ENCODE data around the gene CTAG1B.
"Not testable (repeated sequence)": the region's sequence is repeated elsewhere in the genome, so short reads cannot be mapped to it uniquely, and the experiment has no call there.

The CTAG1B gene

DNA sequence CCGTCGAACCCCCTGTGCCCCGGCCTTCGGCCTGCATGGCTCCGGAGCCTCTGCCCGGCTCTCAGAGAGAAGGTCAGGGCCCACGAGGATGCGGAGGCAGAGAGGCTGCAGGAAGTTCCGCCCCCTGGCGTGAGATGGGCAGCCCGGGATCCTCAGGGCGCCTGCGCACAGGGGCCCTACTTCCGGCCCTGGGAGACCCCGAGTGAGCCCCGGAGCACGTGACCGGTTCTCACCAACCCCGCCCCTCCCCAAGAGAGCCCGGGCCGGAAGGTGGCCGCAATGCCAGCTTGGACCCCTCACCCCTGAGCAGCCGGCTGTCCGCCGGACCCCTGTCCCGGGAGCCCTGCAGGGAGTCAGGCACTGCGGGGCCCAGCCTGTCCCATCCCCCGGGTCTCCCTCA, at the start of gene CTAG1B:
Gene CTAG1B, minus strand, starts transcription at position 101 of the 400 bp plus-strand sequence. Its CDS starts 64 bp downstream, at position 37.
- not testable (repeated sequence) for DNase-seq (ENCODE audit: low read depth in 2 of 2)

DNA sequence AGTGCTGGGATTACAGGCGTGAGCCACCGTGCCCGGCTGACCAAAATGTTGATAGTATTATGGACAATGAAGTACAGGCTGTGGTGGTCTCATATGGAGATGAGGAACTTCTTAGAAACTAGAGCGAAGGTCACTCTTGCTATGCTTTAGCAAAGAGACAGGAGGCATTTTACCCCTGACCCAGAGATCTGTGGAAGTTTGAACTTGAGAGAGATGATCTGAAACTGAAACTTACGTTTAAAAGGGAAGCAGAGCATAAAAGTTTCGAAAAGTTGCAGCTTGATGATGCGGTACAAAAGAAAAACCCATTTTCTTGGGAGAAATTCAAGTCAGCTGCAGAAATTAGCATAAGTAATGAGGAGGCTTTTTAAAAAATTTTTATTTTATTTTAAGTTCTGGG, 42.8 kb upstream of the CTAG1B start:
- no peak for DNase-seq (ENCODE audit: low read depth in 2 of 2)

DNA sequence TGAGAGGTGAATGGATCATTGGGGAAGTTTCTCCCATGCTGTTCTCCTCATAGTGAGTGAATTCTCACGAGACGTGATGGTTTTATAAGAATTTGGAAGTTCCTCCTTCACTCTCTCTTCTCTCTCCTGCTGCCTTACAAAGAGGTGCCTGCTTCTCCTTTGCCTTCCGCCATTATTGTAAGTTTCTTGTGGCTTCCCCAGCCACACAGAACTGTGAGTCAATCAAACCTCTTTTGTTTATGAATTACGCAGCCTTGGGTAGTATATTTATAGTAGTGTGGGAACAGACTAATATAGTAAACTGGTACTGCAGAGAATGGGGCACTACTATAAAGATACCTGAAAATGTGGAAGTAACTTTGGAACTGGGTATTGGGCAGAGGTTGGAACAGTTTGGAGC, 42.1 kb upstream of the CTAG1B start:
- DNase-seq (ENCODE audit: low read depth in 2 of 2) = no peak

DNA sequence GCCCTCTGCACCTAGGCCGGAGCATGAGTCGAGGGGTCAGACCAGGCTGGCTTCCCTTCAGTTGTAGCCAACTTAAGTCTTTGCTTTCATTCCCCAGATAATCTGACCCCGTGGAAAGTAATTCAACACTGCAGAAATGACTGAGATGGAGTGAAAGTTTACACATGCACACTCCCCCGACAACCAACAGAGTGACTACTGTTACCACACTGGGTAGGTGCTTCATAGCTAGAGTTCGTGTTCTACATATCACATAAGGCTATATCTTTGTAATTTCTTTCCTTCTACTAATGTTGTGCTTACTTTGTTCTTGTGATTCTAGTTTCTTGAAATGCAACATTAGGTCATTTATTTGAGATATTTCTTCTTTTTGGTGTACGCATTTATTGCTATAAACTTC, 41.5 kb upstream of the CTAG1B start:
- no peak for DNase-seq (ENCODE audit: low read depth in 2 of 2)

DNA sequence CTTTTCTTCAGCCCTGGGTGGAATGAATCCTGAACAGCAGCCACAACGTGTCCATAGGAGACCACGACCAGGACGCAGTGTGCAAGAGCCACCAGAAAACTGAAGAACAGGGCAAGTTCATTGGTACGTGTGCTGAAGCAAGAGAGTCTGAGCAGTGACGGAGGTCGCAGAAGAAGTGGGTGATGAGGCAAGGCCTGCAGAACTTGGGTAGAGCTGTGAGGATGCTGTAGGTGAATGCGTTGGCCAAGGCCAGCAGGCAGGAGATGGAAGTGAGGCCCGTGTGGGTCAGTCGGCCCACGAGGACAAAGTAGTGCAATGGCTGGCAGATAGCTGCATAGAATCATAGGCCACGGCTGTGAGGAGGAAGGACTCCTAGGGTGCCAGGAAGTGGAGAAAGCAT, 39.9 kb upstream of the CTAG1B start:
- DNase-seq (ENCODE audit: low read depth in 2 of 2) = no peak

DNA sequence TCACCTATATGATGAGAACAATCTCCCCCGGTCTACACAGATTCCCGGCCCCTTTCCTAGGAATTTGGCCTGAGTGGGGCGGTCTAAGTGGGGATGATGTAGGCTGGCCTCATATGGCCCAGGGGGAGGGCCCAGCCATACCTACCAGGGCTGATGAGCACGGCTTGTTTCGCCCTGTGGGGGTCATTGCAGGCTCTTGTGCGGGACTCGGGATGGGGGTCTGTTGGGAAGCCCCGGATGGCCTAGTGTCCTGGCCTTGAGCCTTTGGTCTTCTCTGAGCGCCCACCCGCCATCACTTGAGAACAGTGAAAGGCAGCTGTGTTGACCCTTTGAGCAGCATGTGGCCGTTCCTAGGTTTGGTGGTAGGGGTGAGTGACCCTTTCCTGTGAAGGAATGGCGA, 39.1 kb upstream of the CTAG1B start:
- no peak for DNase-seq (ENCODE audit: low read depth in 2 of 2)

DNA sequence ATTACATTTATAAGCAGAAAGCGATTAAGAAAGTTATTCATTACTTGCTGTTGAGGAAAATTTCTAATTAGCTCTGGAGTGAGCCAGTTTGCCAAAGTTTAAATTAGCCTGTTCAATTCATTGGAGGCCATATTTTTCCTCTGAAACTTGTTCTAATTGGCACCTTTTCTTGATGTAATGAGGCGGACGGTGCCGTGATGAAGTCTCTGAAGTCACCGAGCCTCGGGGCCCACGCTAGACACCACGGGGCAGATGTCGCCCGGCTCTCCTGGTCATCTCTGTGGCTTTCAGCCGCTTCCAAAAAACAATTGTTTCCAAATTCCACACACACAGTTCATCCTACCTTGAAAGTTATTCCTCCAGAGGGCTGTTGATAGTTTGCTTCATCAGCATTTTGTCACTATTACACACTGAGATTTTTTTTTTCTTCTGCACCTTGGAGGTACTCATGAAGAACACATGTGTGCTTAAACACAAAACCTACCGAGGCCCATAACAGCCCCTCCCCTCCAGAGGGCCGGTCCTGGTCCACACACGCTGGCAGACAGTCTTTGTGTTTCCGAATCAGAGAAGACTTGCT, 38.2 kb upstream of the CTAG1B start:
- no peak for DNase-seq (ENCODE audit: low read depth in 2 of 2)

DNA sequence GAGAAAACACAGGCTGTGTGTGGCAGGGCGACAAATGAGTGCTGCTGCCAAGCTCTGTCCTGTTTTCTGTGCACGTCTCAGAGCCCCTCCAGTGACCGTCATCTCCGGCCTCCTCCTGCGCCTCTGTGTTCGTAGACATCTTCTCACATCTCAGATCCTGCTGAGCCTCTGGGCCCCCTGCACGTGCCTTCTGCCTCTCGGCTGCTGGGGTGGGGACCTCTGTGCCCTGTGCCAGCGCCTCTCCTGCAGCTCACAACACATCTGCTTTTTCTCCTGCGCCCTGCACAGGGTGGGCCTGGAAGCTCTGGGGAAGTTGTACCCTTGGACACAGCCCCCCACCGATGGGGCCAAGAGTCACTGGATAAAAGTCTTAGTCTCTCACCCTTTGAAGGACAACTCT, 36.7 kb upstream of the CTAG1B start:
- no peak for DNase-seq (ENCODE audit: low read depth in 2 of 2)

DNA sequence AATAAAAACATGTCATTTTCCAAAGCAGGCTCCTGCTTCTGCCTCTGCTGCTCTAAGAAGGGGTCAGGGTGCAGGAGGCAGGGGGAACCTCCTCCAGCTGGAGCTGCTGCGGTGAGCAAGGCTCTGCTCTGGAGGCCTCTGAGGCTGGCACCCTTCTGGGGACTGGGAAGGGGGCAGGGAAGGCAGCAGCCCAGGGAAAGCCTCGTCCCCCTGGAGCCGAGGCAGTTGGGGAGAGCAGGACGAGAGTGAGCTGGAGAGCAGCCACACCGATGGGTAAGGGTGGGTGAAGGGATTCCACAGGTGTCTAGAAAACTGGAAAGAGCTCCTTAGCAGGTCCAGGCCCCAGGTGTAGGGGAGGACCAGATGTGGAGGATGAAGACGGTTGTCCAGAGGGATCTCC, 36.3 kb upstream of the CTAG1B start:
- no peak for DNase-seq (ENCODE audit: low read depth in 2 of 2)

DNA sequence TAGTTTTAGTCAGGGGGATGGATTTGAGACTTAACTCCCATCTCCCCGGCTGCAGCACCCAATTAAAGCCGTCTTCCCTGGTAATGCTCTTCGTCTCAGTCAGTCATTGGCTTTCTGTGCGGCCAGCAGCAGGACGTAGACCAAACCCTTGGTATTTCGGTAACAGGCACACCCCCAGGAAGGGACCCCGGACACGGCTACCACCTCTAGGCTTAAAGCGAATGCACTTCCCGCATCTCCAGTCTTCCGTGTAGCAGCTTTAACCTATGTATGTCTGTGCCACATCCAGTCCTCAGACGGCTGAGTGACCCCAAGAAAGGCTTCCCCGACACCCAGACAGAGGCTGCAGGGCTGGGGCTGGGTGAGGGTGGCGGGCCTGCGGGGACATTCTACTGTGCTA, 35.8 kb upstream of the CTAG1B start:
- no peak for DNase-seq (ENCODE audit: low read depth in 2 of 2)

DNA sequence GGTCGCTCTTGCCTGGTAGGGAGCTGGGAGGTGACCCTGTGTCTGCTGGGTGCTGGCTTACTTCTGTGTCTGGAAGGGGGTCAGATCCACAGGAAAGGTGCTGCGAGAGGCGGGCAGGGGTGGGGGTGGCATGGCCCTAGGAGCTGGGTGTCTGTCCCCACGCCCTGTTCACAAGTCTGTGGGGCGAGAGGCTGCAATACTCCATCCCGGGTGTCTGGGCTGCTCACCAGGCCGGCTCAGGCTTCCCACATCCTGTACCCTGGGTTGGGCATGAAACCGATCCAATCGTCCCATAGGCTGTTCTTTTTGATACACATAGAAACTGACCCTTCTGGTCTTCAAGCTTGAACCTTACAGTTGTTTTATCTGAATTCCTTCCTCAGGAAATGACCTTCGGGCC, 35.3 kb upstream of the CTAG1B start:
- no peak for DNase-seq (ENCODE audit: low read depth in 2 of 2)

DNA sequence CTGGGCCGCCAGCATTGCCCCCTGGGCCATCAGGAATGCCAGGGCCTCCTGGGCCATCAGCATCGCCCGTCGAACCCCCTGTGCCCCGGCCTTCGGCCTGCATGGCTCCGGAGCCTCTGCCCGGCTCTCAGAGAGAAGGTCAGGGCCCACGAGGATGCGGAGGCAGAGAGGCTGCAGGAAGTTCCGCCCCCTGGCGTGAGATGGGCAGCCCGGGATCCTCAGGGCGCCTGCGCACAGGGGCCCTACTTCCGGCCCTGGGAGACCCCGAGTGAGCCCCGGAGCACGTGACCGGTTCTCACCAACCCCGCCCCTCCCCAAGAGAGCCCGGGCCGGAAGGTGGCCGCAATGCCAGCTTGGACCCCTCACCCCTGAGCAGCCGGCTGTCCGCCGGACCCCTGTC, 34.3 kb upstream of the CTAG1B start, which contains the start of gene CTAG2:
Gene CTAG2, minus strand, starts transcription at position 167 of the 400 bp plus-strand sequence. Its CDS starts 64 bp downstream, at position 103.
- not testable (repeated sequence) for DNase-seq (ENCODE audit: low read depth in 2 of 2)

DNA sequence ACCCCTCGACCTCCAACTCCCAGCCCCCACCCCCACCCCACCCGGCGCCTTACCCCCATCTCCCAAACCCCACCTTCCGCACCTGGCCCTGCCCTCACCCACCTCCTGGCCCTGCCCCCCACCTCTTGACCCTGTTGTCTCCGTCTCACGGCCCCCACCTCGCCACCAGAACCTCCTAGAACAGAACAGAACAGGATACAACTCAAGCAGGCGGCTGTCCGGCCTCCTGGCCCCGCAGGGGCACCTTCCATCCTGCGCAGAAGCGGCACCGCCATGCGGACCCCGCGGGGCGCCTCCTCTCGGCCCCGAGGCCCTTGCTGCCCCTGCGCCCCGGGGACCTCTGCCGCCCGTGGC, 33.9 kb upstream of the CTAG1B start:
- DNase-seq (ENCODE audit: low read depth in 2 of 2) = no peak

DNA sequence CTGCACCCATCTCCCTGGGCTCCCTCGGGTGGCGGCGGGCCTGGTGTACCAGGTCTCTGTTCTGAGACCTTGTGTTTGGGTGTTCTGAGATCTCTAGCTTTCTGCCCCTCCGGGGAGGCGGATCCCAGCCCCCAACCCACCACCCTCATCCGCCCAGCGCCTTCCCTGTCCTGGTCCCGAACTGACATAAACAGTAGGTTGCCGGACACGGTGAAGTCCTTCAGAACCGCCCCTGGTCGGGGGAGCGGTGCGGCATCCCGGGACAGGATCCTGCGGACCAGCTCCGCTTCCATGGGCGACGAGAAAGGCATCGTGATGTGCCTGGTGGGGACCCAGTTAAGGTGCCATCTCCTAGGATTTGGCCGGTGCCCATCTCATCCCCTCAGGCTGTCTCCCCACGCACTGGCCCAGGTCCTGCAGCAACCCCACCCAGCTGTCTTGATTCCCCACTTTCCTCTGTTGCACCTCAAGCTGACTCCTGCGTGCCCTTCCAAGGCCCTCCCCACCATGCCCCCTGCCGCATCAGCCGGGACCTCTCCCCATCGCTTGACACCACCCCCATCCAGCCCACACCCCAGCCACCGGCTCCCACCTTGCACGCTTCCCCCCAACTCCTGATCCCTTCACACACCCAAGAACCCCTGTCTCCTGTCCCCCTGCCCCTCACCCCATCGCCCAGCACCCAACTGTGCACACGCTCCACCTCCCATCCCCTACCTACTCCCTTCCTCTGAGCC, 33.4 kb upstream of the CTAG1B start:
- DNase-seq (ENCODE audit: low read depth in 2 of 2) = no peak

DNA sequence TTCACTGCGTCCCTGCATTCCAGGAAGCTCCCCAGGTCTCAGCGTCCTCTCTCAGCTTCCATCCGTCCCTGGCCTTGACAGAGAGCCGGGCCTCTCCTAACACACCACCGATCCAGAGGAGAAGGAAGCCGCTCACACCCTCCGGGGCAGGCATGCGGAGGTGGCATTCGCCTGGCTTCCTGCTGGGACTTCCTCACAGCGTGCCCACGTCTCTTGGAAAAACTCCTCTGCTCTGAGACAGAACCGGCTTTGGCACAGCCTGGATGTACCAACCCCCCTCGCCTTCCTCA, 31.1 kb upstream of the CTAG1B start:
- DNase-seq (ENCODE audit: low read depth in 2 of 2) = no peak

DNA sequence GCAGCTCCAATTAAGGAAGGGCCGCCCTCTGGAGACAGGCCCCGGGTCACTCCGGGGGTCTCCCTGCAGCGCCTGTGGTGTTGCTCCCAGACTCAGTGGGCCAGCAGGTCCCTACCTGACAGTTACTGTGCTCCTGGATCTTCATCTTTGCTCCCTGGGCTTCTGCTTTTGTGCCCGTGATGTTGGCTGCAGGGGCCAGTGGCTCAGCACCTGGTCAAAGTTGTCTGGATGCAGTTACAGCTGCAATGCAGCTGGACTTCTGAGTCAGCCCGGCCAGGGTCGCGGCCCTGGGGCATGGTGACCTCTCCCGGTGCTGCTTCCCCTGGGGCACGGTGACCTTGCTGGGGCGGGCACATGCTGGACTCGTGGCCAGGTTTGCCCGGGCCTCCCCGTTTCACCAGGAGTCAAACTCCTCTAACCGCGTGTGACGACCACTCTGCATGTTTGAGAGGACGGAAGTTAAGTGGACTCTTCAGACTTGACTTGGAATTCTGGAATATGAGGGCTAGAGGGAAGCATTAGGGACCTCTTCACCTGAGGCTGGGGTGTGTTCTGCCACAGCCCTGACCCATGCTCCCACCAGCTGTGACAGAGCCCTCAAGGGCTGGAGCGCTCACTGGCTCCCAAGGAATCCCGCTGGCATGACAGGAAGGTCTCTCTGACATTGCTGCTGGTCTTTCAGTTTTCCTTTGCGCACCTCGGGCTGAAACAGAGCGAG, 30.6 kb upstream of the CTAG1B start:
- DNase-seq (ENCODE audit: low read depth in 2 of 2) = no peak

DNA sequence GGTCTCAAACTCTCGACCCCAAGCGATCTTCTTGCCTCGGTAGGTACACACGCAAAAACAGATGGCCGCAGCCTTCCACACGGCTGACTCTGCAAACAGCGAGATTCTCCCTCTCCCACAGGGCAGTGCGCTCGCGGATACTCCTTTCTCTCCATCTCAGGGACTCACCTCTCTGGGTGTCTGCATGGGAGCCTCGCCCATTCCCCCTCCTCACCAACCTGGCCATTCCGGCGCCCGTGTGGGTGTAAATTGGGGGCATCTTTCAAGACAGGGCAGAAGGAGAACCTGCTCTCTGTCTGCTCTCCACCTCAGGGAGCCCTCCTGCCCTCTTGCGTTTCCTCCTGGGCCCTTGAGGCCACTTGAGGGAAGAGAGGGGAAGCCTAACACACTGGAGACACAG, 29.8 kb upstream of the CTAG1B start:
- DNase-seq (ENCODE audit: low read depth in 2 of 2) = no peak

DNA sequence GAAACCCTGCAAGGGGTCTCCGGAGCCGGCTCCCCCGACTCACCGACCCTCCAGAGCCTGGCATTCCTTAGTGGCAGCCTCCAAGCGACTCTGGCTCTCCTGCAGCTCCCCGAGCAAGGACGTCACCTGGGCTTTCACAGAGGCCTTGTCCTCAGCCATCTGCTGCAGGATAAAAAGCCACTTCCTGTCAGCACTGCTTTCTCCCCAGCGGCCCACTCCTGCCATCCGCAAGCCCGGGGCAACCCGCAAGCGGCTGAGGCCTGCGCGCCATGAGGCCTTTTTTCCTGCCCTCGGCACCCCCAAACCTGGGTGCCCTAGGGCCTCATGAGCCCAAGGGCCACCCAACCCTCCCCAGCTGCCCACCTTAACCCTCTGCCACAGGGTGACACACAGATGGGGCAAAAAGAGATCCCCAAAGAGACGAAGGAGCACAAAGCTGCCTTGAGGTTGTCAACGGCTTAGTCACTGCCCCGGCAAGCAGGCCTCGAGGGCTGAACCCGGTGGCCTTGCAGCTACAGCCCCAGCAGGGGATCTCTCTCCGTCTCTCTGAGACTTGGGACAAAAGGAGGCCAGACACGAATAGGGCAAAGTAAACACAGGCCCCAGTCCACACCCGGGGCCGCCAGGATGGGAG, 26.8 kb upstream of the CTAG1B start:
- not testable (repeated sequence) for DNase-seq (ENCODE audit: low read depth in 2 of 2)

DNA sequence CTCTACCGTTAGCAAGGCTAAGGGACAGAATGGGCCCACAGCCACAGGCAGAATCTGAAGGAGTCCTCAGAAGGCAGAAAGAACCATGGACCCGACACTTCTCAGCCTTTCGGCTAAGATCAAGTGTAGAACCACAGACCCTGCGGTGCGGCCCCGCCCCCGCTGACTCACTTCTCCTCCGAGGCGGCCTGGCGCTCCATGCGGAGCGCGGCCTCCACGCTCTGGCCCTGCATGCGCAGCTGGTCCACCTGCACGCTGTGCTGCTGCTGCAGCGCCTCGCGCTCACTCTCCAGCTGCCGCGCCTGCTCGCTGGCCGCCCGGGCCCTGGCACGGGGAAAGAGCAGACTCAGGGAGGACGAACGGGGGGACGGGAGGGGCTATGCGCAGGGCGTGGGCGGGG, 24.6 kb upstream of the CTAG1B start:
- not testable (repeated sequence) for DNase-seq (ENCODE audit: low read depth in 2 of 2)

DNA sequence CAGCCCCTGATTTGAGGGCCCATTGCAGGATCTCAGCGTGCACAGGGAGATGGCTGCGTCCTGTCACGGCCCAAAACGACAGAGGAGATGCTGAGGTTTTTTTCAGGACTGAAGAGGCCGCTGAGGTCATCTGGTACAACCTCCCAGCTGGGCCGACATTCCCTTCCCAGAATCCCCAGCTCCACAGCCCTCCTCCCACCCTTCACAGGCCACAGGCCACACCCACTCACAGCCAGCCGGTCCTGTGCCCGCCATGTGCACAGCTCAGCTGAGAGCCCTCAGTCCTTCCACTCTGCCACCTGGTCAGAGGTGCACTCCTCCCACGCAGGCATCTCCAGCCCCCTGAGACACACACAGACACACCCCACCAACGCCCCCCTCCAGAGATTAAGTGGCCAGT, 22.7 kb upstream of the CTAG1B start:
- not testable (repeated sequence) for DNase-seq (ENCODE audit: low read depth in 2 of 2)

DNA sequence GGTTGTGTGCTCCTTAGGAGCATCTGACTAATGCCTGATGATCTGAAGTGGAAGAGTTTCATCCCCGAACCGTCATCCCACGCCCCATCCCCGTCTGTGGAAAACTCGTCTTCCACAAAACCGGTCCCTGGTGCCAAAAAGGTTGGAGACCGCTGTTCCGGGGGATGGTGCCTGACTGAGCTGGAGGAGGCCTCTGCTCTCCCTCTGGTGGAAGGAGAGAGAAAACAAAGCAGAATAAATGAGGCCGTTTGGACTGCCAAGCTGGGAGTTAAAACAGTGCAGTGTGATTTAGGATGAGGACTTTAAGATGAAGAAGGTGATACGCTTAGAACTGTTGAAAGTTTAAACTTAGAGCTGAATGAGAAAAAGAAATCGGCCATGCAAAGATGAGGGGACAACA, 14.6 kb upstream of the CTAG1B start:
- not testable (repeated sequence) for DNase-seq (ENCODE audit: low read depth in 2 of 2)

DNA sequence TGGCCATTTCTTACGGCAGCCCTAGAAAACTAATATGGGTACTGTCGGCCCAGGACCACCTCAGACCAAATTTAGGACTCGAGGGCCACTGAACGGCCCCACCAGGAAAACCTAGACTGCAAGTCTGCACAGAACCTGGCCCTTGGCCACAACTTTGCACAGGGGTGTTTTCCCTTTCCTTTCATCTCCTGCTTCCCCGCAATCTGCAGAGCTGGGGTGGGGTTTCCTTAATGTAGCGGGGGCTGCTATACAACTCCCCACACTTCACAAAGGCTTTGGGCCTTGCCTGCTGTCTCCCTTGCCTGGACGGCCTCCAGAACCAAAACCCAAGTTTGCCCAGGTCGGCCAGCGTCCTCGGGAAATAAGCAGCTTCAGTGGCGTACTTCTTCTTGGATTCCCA, 11.9 kb upstream of the CTAG1B start:
- DNase-seq (ENCODE audit: low read depth in 2 of 2) = not testable (repeated sequence)

DNA sequence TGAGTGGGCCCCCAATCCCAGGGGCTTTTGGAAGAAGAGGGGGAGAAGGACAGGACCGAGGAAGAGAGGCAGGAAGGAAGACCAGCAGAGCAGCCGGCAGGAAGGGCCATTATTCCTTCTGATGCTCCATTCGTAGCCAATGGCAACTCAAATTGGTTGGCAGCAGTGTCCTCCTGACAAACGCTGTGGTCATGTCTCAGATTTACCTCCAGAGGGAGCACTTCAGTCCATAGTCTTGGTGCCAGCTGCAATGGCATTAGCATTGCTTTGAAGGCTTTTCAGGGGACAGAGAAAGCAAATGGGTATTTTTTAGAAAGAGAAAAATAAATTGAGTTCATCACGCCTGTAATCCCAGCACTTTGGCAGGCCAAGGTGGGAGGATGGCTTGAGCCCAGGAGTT, 9.9 kb upstream of the CTAG1B start:
- not testable (repeated sequence) for DNase-seq (ENCODE audit: low read depth in 2 of 2)
